Testis (tissue), 3 donors: Measurements from ENCODE around the gene PRSS57. TPM values are rescaled to one million over a fixed set of nuclear protein-coding genes. Genes with fewer than 3 reads are reported as not detected.
"Not testable (repeated sequence)": the region's sequence is repeated elsewhere in the genome, so short reads cannot be mapped to it uniquely, and the experiment has no call there.

Experiments
- DNase-seq: peaks from one replicate; pipeline ENCODE4 v3.0.0-alpha.2; 2019
- H3K27ac ChIP-seq, 2 donors: fragments of 200-600 bp; sonication (generic); one replicate each; pipeline ENCODE4 v1.5.1; 2019
- H3K27me3 ChIP-seq: fragments of 200-600 bp; sonication (generic); one replicate; pipeline ENCODE4 v1.5.1; 2019
- H3K36me3 ChIP-seq: fragments of 200-600 bp; sonication (generic); one replicate; pipeline ENCODE4 v1.5.1; 2017; ENCODE audit warnings: low read depth; ENCODE audit errors: missing control alignments
- H3K4me1 ChIP-seq: fragments of 200-600 bp; sonication (generic); one replicate; pipeline ENCODE4 v1.5.1; 2019
- H3K4me3 ChIP-seq, 2 donors: fragments of 200-600 bp; sonication (generic); one replicate each; pipeline ENCODE4 v1.5.1; 2017 to 2019
- H3K9me3 ChIP-seq: fragments of 200-600 bp; sonication (generic); one replicate; pipeline ENCODE4 v1.5.1; 2017
- CTCF ChIP-seq, 3 experiments: fragments of 450-650 bp in 2 of 3; fragments of 200-600 bp in 1 of 3; sonication (generic) in 1 of 3; IDR thresholded peaks; one replicate each; pipeline ENCODE4 v1.5.1; 2016 to 2019; ENCODE audit warnings: antibody characterized with exemption in 3 of 3, mild to moderate bottlenecking in 2 of 3, moderate library complexity in 1 of 3
- POLR2A ChIP-seq: fragments of 450-650 bp; IDR thresholded peaks from one replicate; pipeline ENCODE4 v1.6.1; 2017; ENCODE audit warnings: antibody characterized with exemption, mild to moderate bottlenecking, moderate library complexity
- WGBS, 2 donors: methylation state at CpG; one replicate each; pipeline ENCODE4 v1.1.5; 2018; 5-methylcytosine and 5-hydroxymethylcytosine counted together
- intact Hi-C: fragments of 100-400 bp; cut with DNase I; formaldehyde crosslinking; loops from one replicate; pipeline ENCODE4 v1.15.1; 2023; ENCODE audit warnings: low total_unique reads
- polyA plus RNA-seq: library from polyadenylated mRNA; stranded (reverse); fragments of 350-450 nt; fragmentation: Illumina TruSeq; extraction: RNeasy Lipid Tissue Mini Kit (QIAGEN cat#74804); gene quantifications from one replicate; pipeline ENCODE4 v1.2.3, GENCODE V29; 2014; ENCODE audit warnings: low read depth, low replicate concordance; ENCODE audit not compliant: insufficient read depth
- total RNA-seq, 2 donors: library from RNA; depleted of rRNA; stranded (reverse); fragments of >200 nt; gene quantifications; one replicate each; pipeline ENCODE4 v1.2.3, GENCODE V29; 2016

The PRSS57 gene
- total and polyA plus RNA-seq, 3 donors from 2014 or later: not detected

- Histone ChIP-seq H3K36me3 (no peaks in the 10 kb centered on the region), H3K4me3 (no peak overlapping the region), H3K4me1 (no peaks in the 10 kb centered on the region), H3K27me3 (no peaks in the 10 kb centered on the region), H3K9me3 (no peaks in the 10 kb centered on the region), H3K27ac (no peak overlapping the region)
- intact Hi-C loops: loop anchor here (5.0 kb wide), 1 partner anchor 67 kb away; no protein-coding TSS in a partner anchor
- no peak for DNase-seq
- WGBS, 2 donors: 89 to 96% methylated on average over 11 to 13 of the region's 13 CpGs
- TF ChIP-seq POLR2A (no peak), CTCF (IDR thresholded peaks at IDR 0.05) (no peak)
Measured at GRCh38 chr19:734716-735115, 39.5 kb upstream of the PRSS57 start.

GRCh38 chr19:732148-733069 lies 37.2 kb upstream of the PRSS57 start:
- Histone ChIP-seq H3K27ac (no peak overlapping the region), H3K9me3 (no peaks in the 10 kb centered on the region), H3K4me3 (no peak overlapping the region), H3K27me3 (no peaks in the 10 kb centered on the region), H3K36me3 (no peaks in the 10 kb centered on the region), H3K4me1 (no peaks in the 10 kb centered on the region)
- TF ChIP-seq CTCF (IDR thresholded peaks at IDR 0.05) (no peak), POLR2A (no peak)
- intact Hi-C loops: loop anchor here (5.0 kb wide), 1 partner anchor 65 kb away; no protein-coding TSS in a partner anchor
- WGBS, 2 donors: 72 to 80% methylated on average over 24 of the region's 24 CpGs
- DNase-seq: no peak

- no peak for TF ChIP-seq CTCF (IDR thresholded peaks at IDR 0.05)
- TF ChIP-seq POLR2A: no peak
- Histone ChIP-seq H3K27ac (no peak overlapping the region), H3K4me3 (no peak overlapping the region), H3K36me3 (no peaks in the 10 kb centered on the region), H3K27me3 (no peaks in the 10 kb centered on the region), H3K4me1 (no peaks in the 10 kb centered on the region), H3K9me3 (no peaks in the 10 kb centered on the region)
- intact Hi-C loops: loop anchor here (5.0 kb wide), 1 partner anchor 64 kb away; no protein-coding TSS in a partner anchor
- WGBS, 2 donors: 89 to 96% methylated on average over 12 to 16 of the region's 16 CpGs
- no peak for DNase-seq
Measured at GRCh38 chr19:731000-731399, 35.7 kb upstream of the PRSS57 start.

- Histone ChIP-seq H3K27ac (no peak overlapping the region), H3K9me3 (no peaks in the 10 kb centered on the region), H3K27me3 (no peaks in the 10 kb centered on the region), H3K4me1 (no peaks in the 10 kb centered on the region), H3K36me3 (no peaks in the 10 kb centered on the region), H3K4me3 (no peak overlapping the region)
- DNase-seq: no peak
- intact Hi-C loops: loop anchor here (5.0 kb wide), 1 partner anchor 63 kb away; no protein-coding TSS in a partner anchor
- no peak for TF ChIP-seq POLR2A
- no peak for TF ChIP-seq CTCF (IDR thresholded peaks at IDR 0.05)
- WGBS, 2 donors: 73 to 90% methylated on average over 12 to 14 of the region's 14 CpGs
Measured at GRCh38 chr19:729965-730668, 34.9 kb upstream of the PRSS57 start.

GRCh38 chr19:729564-729963 lies 34.3 kb upstream of the PRSS57 start:
- H3K36me3 ChIP-seq, H3K4me1 ChIP-seq, DNase-seq, H3K27ac ChIP-seq, H3K27me3 ChIP-seq, H3K9me3 ChIP-seq, intact Hi-C loops, H3K4me3 ChIP-seq: not testable (repeated sequence)
- WGBS, 2 donors: 85 to 92% methylated on average over 11 to 15 of the region's 15 CpGs
